A549 (cell line): ENCODE results near the gene TENM3. TPM values are rescaled to one million over a fixed set of nuclear protein-coding genes. Genes with fewer than 3 reads are reported as not detected.

Experiments
- ATAC-seq, 2 experiments: fragments of 200-7000 bp in 1 of 2; fragments of >200 bp in 1 of 2; cut with Nextera tagmentation in 1 of 2; cut with Tn5 transposase in 1 of 2; 3 replicates each; pipeline versions ENCODE4 v1.8.0 to v1.9.1; 2018 to 2020; ENCODE audit warnings: mild to moderate bottlenecking in 1 of 2, moderate library complexity in 1 of 2
- CTCF ChIA-PET: fragments of 300-600 bp; sonication (Branson Sonifier 250); formaldehyde crosslinking; extraction: SDS; loops from one replicate; lab custom pipeline; 2021; ENCODE audit warnings: antibody characterized with exemption, inconsistent platforms; lab: Yijun Ruan, JAX
- POLR2A ChIA-PET: fragments of 350-600 bp; formaldehyde crosslinking; extraction: SDS; loops from one replicate; lab custom pipeline; 2021; ENCODE audit warnings: antibody characterized with exemption, inconsistent platforms; lab: Yijun Ruan, JAX
- DNase-seq, 2 experiments: peaks; one replicate each; pipeline versions ENCODE4 v3.0.0 to v3.0.0-alpha.2; 2011 to 2016; ENCODE audit warnings: low read depth in 1 of 2, low spot score in 1 of 2
- FAIRE-seq: peaks from 2 replicates; lab custom pipeline; 2011; peaks lifted over from hg19 to GRCh38; lab: Jason Lieb, UNC
- H3K27ac ChIP-seq, 2 experiments: fragments of >200 bp; sonication (Bioruptor Twin); formaldehyde crosslinking; 3 replicates each; pipeline ENCODE4 v1.5.1; 2016 to 2017
- H3K4me1 ChIP-seq: fragments of >200 bp; sonication (Bioruptor Twin); formaldehyde crosslinking; 3 replicates; pipeline ENCODE4 v1.6.1; 2016
- H3K4me2 ChIP-seq: fragments of >200 bp; sonication (Bioruptor Twin); formaldehyde crosslinking; 3 replicates; pipeline ENCODE4 v1.6.1; 2016
- H3K4me3 ChIP-seq: fragments of >200 bp; sonication (Bioruptor Twin); formaldehyde crosslinking; 3 replicates; pipeline ENCODE4 v1.5.1; 2016
- H3K9me3 ChIP-seq: fragments of >200 bp; sonication (Bioruptor Twin); formaldehyde crosslinking; 3 replicates; pipeline ENCODE4 v1.6.1; 2016
- ATOH8 ChIP-seq: fragments of 250-450 bp; sonication (Bioruptor Pico); IDR thresholded peaks from 2 replicates; pipeline ENCODE4 v1.5.0; 2020; ENCODE audit warnings: low read depth, mild to moderate bottlenecking, moderate library complexity
- BCL3 ChIP-seq: fragments of >200 bp; sonication (Bioruptor Twin); formaldehyde crosslinking; IDR thresholded peaks from 3 replicates; pipeline ENCODE4 v1.6.1; 2016
- CBX2 ChIP-seq: fragments of 200-600 bp; sonication (generic); IDR thresholded peaks from 2 replicates; pipeline ENCODE4 v1.6.1; 2016; ENCODE audit warnings: low read depth, mild to moderate bottlenecking, borderline replicate concordance
- CEBPB ChIP-seq, 2 experiments: fragments of >200 bp in 1 of 2; sonication (Bioruptor Twin) in 1 of 2; formaldehyde crosslinking in 1 of 2; IDR thresholded peaks; 2 replicates each; pipeline ENCODE4 v1.6.1; 2012 to 2016
- CTCF ChIP-seq: fragments of >200 bp; sonication (Bioruptor Twin); formaldehyde crosslinking; IDR thresholded peaks from 3 replicates; pipeline ENCODE4 v1.5.1; 2016
- EHMT2 ChIP-seq: fragments of 200-600 bp; sonication (generic); IDR thresholded peaks from 2 replicates; pipeline ENCODE4 v1.6.1; 2016; ENCODE audit warnings: antibody characterized with exemption, low read depth, mild to moderate bottlenecking, moderate library complexity
- ESRRA ChIP-seq: fragments of 150-350 bp; IDR thresholded peaks from 2 replicates; pipeline ENCODE4 v1.6.1; 2014; ENCODE audit warnings: mild to moderate bottlenecking, low read length, borderline replicate concordance
- HDAC2 ChIP-seq: fragments of 200-600 bp; sonication (generic); IDR thresholded peaks from 2 replicates; pipeline ENCODE4 v1.6.1; 2016
- HOXB13 ChIP-seq: fragments of 250-450 bp; sonication (Bioruptor Pico); IDR thresholded peaks from 2 replicates; pipeline ENCODE4 v1.5.0; 2020; ENCODE audit warnings: low read depth, mild to moderate bottlenecking, moderate library complexity
- JUN ChIP-seq, 2 experiments: fragments of >200 bp; sonication (Bioruptor Twin); formaldehyde crosslinking; IDR thresholded peaks; 2 replicates in 1 of 2; 3 replicates in 1 of 2; pipeline ENCODE4 v1.6.1; 2016 to 2017
- KDM5A ChIP-seq: fragments of 200-600 bp; sonication (generic); IDR thresholded peaks from 2 replicates; pipeline ENCODE4 v1.6.1; 2016; ENCODE audit warnings: antibody characterized with exemption, mild to moderate bottlenecking
- MAFK ChIP-seq: fragments of 450-650 bp; IDR thresholded peaks from 2 replicates; pipeline ENCODE4 v1.6.1; 2014; ENCODE audit not compliant: partially characterized antibody
- MAZ ChIP-seq: fragments of 150-350 bp; IDR thresholded peaks from 2 replicates; pipeline ENCODE4 v1.6.1; 2014; ENCODE audit warnings: antibody characterized with exemption, low read depth, low read length, borderline replicate concordance
- NFE2L2 ChIP-seq: fragments of 150-350 bp; conservative IDR thresholded peaks from 2 replicates; pipeline ENCODE4 v1.6.1; 2014; ENCODE audit warnings: low read length
- PHF8 ChIP-seq: fragments of 200-600 bp; sonication (generic); IDR thresholded peaks from 2 replicates; pipeline ENCODE4 v1.6.1; 2016; ENCODE audit warnings: low read depth, mild to moderate bottlenecking, antibody characterized with exemption, moderate library complexity, borderline replicate concordance
- POLR2A ChIP-seq: IDR thresholded peaks from 2 replicates; pipeline ENCODE4 v1.6.1; 2012; ENCODE audit warnings: mild to moderate bottlenecking, low read length
- POLR2AphosphoS2 ChIP-seq: conservative IDR thresholded peaks from 2 replicates; pipeline ENCODE4 v1.6.1; 2012; ENCODE audit warnings: low read length, improper control_type of control experiment, inconsistent platforms
- SMC3 ChIP-seq: fragments of >200 bp; sonication (Bioruptor Twin); formaldehyde crosslinking; IDR thresholded peaks from 3 replicates; pipeline ENCODE4 v1.6.1; 2018; ENCODE audit warnings: inconsistent platforms
- TFCP2L1 ChIP-seq: fragments of 250-450 bp; sonication (Bioruptor Pico); IDR thresholded peaks from 2 replicates; pipeline ENCODE4 v1.5.0; 2021; ENCODE audit warnings: mild to moderate bottlenecking
- TP53 ChIP-seq: fragments of 250-450 bp; sonication (Bioruptor Pico); IDR thresholded peaks from 2 replicates; pipeline ENCODE4 v1.5.0; 2021; ENCODE audit warnings: mild to moderate bottlenecking, moderate library complexity
- ZFP36 ChIP-seq: fragments of 450-650 bp; IDR thresholded peaks from 2 replicates; pipeline ENCODE4 v1.6.1; 2014; ENCODE audit warnings: borderline replicate concordance; ENCODE audit not compliant: partially characterized antibody
- ZNF302 ChIP-seq: fragments of 250-450 bp; sonication (Bioruptor Pico); IDR thresholded peaks from 2 replicates; pipeline ENCODE4 v1.9.0; 2021; ENCODE audit warnings: inconsistent platforms, mild to moderate bottlenecking, moderate library complexity
- WGBS: methylation state at CpG from one replicate; pipeline ENCODE4 v1.1.6; 2017; ENCODE audit errors: missing lambda C conversion rate; 5-methylcytosine and 5-hydroxymethylcytosine counted together
- polyA plus RNA-seq, 4 experiments: library from polyadenylated mRNA; depleted of rRNA in 3 of 4; stranded (reverse); fragments of >200 nt; fragmentation: RNase III in 1 of 4; extraction: RNeasy Plus Mini Kit Qiagen cat#74134 plus additional on column Dnase treatment in 1 of 4; gene quantifications; 2 replicates in 3 of 4; 3 replicates in 1 of 4; pipeline ENCODE4 v1.2.3, GENCODE V29; 2011 to 2017
- TF ChIP-seq, protein P1 (sequence below): IDR thresholded peaks from 2 replicates; pipeline ENCODE4 v1.6.1; 2012
- TF ChIP-seq, protein P2 (sequence below): fragments of 150-350 bp; IDR thresholded peaks from 2 replicates; pipeline ENCODE4 v1.6.1; 2014; ENCODE audit warnings: low read depth, mild to moderate bottlenecking, low read length
- TF ChIP-seq, protein P3 (sequence below): fragments of 450-650 bp; IDR thresholded peaks from 2 replicates; pipeline ENCODE4 v1.6.1; 2014; ENCODE audit warnings: antibody characterized with exemption

TENM3 gene
- polyA plus RNA-seq, 2 of the 4 experiments (the other 2 are of a cell fraction): 2.4 to 7.3 TPM

DNA sequence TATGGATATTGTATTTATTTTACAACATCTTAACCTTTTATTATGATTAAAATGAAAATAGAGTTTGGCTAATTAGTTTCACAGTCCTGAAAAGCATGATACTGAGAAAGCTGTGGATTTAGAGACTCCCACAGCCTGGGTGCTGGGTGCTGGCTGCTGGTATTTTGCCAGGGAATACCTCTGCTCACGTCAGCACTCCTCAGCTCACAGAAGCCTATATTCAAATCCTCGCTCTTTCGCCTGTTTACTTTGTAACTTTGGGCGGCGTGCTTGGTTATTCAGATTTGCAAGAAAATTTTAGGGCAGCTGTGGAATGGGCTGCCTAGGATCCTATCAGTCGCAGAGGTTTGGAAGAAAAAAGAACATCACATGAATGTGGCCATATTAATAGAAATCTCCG is 412.1 kb downstream of the TENM3 start:
- no peak for TF ChIP-seq MAZ
- TF ChIP-seq NFE2L2: no peak
- no peak for TF ChIP-seq CEBPB (IDR thresholded peaks at IDR 0.05)
- TF ChIP-seq TFCP2L1 (CRISPR knock-in tag): no peak
- no peak for TF ChIP-seq SMC3
- no peak for TF ChIP-seq MAFK
- TF ChIP-seq CTCF: no peak
- TF ChIP-seq ZFP36: no peak
- TF ChIP-seq PHF8: no peak
- no peak for TF ChIP-seq ESRRA
- no peak for TF ChIP-seq ATOH8 (CRISPR knock-in tag)
- WGBS: 15% methylated on average over 7 of the region's 7 CpGs
- H3K4me1 ChIP-seq: no peaks in the 10 kb centered on the region
- no peak overlapping the region for H3K4me2 ChIP-seq
- FAIRE-seq (no peak), DNase-seq (no peak), ATAC-seq (no peak)
- H3K27ac ChIP-seq: no peak overlapping the region
- POLR2A ChIA-PET: no interaction called here
- CTCF ChIA-PET: no interaction called here
- H3K9me3 ChIP-seq: no peaks in the 10 kb centered on the region
- H3K4me3 ChIP-seq: no peak overlapping the region

DNA sequence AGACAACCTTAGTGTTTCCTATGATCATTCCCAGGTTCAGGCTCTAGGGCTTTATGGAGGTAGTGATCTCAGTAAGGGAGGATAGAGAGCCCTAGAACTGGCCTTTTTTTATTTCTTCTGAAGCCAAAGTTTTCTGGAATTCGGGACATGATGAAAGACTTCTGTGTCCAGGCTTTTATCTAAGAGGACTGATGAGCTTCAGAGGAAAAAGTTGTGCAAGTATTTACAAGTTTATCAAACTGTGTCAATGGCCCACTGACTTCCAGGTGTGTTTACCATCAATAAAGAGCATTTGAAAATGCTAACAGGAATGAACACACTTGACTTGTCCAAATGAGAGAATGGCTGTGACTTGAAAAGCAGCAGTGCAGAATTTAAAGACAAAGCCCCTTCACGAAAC is 419.3 kb downstream of the TENM3 start:
- no peak for TF ChIP-seq PHF8
- TF ChIP-seq KDM5A: no peak
- no peak for TF ChIP-seq ESRRA
- no peak for TF ChIP-seq HDAC2
- TF ChIP-seq TFCP2L1 (CRISPR knock-in tag): no peak
- no peak for TF ChIP-seq JUN (IDR thresholded peaks at IDR 0.05)
- Histone ChIP-seq H3K4me1 (no peaks in the 10 kb centered on the region), H3K4me2 (no peak overlapping the region), H3K9me3 (no peaks in the 10 kb centered on the region), H3K27ac (no peak overlapping the region), H3K4me3 (no peak overlapping the region)
- ChIA-PET CTCF (no interaction called here), POLR2A (no interaction called here)
- WGBS: 0% methylated on average over 2 of the region's 2 CpGs
- no peak for DNase-seq
- FAIRE-seq: no peak
- ATAC-seq: no peak

DNA sequence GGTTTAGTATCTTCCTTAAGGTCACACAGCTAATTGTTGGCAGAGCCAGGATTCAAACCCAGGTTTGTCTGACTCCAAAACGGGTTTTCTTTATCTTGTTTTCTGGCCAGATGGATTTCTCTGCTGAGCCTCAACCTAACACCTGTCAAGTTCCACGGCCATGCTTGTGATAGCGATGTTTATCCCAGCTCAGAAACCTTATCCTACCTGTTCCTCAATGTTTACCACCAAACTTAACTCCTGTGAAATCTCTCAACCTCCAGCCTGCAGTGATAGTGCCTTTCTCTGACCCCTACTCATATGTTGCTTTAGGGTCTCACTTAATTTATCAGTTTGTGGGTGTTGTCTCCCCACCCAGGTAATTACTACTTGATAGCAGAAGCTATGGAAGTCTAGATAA is 428.0 kb downstream of the TENM3 start:
- H3K27ac ChIP-seq: no peak overlapping the region
- H3K4me3 ChIP-seq: no peak overlapping the region
- no peak overlapping the region for H3K4me2 ChIP-seq
- ATAC-seq (no peak), DNase-seq (no peak), FAIRE-seq (no peak)
- ChIA-PET POLR2A (no interaction called here), CTCF (no interaction called here)
- no peaks in the 10 kb centered on the region for H3K9me3 ChIP-seq
- no peaks in the 10 kb centered on the region for H3K4me1 ChIP-seq
- TF ChIP-seq BCL3: no peak
- TF ChIP-seq, protein P1, sequence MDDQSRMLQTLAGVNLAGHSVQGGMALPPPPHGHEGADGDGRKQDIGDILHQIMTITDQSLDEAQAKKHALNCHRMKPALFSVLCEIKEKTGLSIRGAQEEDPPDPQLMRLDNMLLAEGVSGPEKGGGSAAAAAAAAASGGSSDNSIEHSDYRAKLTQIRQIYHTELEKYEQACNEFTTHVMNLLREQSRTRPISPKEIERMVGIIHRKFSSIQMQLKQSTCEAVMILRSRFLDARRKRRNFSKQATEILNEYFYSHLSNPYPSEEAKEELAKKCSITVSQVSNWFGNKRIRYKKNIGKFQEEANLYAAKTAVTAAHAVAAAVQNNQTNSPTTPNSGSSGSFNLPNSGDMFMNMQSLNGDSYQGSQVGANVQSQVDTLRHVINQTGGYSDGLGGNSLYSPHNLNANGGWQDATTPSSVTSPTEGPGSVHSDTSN: no peak
- no peak for TF ChIP-seq POLR2A
- TF ChIP-seq, protein P2, sequence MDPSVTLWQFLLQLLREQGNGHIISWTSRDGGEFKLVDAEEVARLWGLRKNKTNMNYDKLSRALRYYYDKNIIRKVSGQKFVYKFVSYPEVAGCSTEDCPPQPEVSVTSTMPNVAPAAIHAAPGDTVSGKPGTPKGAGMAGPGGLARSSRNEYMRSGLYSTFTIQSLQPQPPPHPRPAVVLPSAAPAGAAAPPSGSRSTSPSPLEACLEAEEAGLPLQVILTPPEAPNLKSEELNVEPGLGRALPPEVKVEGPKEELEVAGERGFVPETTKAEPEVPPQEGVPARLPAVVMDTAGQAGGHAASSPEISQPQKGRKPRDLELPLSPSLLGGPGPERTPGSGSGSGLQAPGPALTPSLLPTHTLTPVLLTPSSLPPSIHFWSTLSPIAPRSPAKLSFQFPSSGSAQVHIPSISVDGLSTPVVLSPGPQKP: no peak
- TF ChIP-seq, protein P3, sequence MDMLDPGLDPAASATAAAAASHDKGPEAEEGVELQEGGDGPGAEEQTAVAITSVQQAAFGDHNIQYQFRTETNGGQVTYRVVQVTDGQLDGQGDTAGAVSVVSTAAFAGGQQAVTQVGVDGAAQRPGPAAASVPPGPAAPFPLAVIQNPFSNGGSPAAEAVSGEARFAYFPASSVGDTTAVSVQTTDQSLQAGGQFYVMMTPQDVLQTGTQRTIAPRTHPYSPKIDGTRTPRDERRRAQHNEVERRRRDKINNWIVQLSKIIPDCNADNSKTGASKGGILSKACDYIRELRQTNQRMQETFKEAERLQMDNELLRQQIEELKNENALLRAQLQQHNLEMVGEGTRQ: no peak
- no peak for TF ChIP-seq TP53 (CRISPR knock-in tag)
- no peak for TF ChIP-seq EHMT2
- no peak for TF ChIP-seq CBX2
- TF ChIP-seq NFE2L2: no peak
- TF ChIP-seq HOXB13 (CRISPR knock-in tag): no peak
- TF ChIP-seq KDM5A: no peak
- no peak for TF ChIP-seq POLR2AphosphoS2
- no peak for TF ChIP-seq ZNF302
- 5% methylated on average over 3 of the region's 3 CpGs for WGBS
